ENCODE results near the gene C9orf85. TPM values are rescaled to one million over a fixed set of nuclear protein-coding genes. Genes with fewer than 3 reads are reported as not detected.

C9orf85 gene
- polyA plus RNA-seq, 1 donor from 2014 or later = 20.3 TPM

DNA sequence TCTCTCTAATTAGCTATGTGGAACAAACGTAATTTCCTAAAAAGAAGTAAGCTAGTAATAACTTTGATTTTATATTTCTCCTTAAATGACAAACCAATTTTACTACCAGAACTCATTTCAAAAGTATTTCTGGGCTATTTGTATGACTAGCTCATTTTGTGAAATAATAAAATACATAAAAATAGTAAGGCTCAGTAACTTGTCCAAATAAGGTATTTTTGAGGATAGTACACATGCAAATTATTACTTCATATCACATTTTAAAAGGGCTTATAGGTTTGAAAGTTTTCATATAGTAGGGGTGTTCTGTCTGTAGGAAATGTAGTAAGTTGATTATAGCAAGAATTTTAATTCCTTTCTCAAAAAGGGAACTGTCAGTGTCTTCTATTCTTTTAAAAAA is 26.5 kb downstream of the C9orf85 start:
- TF ChIP-seq MXI1 (conservative IDR thresholded peaks at IDR 0.05; ENCODE audit: poor library complexity, severe bottlenecking) (no peak), RAD21 (conservative IDR thresholded peaks at IDR 0.05) (no peak), EZH2 (IDR thresholded peaks at IDR 0.05; ENCODE audit: borderline replicate concordance, insufficient read depth, low read length, poor library complexity, severe bottlenecking) (no peak), POLR2AphosphoS5 (IDR thresholded peaks at IDR 0.05) (no peak), SMC3 (conservative IDR thresholded peaks at IDR 0.05; ENCODE audit: poor library complexity) (no peak), EP300 (conservative IDR thresholded peaks at IDR 0.05; ENCODE audit: poor library complexity, severe bottlenecking) (no peak), TAF1 (IDR thresholded peaks at IDR 0.05; ENCODE audit: low read depth) (no peak)
- TF ChIP-seq, protein P1, sequence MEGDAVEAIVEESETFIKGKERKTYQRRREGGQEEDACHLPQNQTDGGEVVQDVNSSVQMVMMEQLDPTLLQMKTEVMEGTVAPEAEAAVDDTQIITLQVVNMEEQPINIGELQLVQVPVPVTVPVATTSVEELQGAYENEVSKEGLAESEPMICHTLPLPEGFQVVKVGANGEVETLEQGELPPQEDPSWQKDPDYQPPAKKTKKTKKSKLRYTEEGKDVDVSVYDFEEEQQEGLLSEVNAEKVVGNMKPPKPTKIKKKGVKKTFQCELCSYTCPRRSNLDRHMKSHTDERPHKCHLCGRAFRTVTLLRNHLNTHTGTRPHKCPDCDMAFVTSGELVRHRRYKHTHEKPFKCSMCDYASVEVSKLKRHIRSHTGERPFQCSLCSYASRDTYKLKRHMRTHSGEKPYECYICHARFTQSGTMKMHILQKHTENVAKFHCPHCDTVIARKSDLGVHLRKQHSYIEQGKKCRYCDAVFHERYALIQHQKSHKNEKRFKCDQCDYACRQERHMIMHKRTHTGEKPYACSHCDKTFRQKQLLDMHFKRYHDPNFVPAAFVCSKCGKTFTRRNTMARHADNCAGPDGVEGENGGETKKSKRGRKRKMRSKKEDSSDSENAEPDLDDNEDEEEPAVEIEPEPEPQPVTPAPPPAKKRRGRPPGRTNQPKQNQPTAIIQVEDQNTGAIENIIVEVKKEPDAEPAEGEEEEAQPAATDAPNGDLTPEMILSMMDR (IDR thresholded peaks at IDR 0.05; ENCODE audit: poor library complexity, severe bottlenecking) = no peak
- TF ChIP-seq, protein P2, sequence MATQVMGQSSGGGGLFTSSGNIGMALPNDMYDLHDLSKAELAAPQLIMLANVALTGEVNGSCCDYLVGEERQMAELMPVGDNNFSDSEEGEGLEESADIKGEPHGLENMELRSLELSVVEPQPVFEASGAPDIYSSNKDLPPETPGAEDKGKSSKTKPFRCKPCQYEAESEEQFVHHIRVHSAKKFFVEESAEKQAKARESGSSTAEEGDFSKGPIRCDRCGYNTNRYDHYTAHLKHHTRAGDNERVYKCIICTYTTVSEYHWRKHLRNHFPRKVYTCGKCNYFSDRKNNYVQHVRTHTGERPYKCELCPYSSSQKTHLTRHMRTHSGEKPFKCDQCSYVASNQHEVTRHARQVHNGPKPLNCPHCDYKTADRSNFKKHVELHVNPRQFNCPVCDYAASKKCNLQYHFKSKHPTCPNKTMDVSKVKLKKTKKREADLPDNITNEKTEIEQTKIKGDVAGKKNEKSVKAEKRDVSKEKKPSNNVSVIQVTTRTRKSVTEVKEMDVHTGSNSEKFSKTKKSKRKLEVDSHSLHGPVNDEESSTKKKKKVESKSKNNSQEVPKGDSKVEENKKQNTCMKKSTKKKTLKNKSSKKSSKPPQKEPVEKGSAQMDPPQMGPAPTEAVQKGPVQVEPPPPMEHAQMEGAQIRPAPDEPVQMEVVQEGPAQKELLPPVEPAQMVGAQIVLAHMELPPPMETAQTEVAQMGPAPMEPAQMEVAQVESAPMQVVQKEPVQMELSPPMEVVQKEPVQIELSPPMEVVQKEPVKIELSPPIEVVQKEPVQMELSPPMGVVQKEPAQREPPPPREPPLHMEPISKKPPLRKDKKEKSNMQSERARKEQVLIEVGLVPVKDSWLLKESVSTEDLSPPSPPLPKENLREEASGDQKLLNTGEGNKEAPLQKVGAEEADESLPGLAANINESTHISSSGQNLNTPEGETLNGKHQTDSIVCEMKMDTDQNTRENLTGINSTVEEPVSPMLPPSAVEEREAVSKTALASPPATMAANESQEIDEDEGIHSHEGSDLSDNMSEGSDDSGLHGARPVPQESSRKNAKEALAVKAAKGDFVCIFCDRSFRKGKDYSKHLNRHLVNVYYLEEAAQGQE (IDR thresholded peaks at IDR 0.05; ENCODE audit: borderline replicate concordance) = no peak
- no peak overlapping the region for H3K9ac ChIP-seq (ENCODE audit: low read length)
- no peak overlapping the region for H3K27ac ChIP-seq (ENCODE audit: low read length)
- no peak overlapping the region for H2AFZ ChIP-seq (ENCODE audit: low read depth, low read length)
- no peaks in the 10 kb centered on the region for H3K36me3 ChIP-seq (ENCODE audit: insufficient read depth, low read length)
- H3K9me3 ChIP-seq (ENCODE audit: low read length) = no peaks in the 10 kb centered on the region
- no peaks in the 10 kb centered on the region for H3K9me2 ChIP-seq (ENCODE audit: insufficient read depth, low read length)
- H3K4me2 ChIP-seq (ENCODE audit: low read length) = no peak overlapping the region
- H3F3A ChIP-seq (ENCODE audit: insufficient read depth, low read length, poor library complexity, severe bottlenecking) = no peaks in the 10 kb centered on the region
- H4K20me1 ChIP-seq (ENCODE audit: insufficient read depth) = no peaks in the 10 kb centered on the region
- no peaks in the 10 kb centered on the region for H3K27me3 ChIP-seq (ENCODE audit: insufficient read depth, low read depth, low read length)
- no peaks in the 10 kb centered on the region for H3K79me2 ChIP-seq (replicated peaks; ENCODE audit: insufficient read depth, low read length)
- no peak overlapping the region for H3K4me3 ChIP-seq (ENCODE audit: low read length)

DNA sequence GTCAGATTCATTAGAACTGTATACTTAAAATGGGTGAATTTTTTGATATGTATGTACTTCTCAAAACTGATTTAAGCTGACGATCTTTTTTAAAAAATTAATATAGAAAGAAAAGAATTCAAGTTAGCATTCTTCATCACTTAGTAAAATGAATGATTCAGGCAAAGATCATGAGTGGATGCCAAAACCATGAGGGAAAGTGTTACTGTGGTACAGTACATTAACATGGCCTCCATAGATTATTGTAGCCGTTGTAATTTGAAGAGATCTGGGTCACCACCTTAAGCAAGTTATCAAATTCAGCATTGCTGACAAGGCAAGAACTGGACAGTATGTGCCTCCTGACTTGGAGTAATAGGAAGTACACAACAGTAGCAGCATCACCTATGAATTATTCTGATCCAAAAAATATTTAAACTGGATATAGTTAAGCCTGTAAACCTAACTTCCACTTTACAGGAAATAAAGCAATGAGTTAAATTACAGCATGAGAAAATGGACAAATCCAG is 29.7 kb downstream of the C9orf85 start:
- no peaks in the 10 kb centered on the region for H3F3A ChIP-seq (ENCODE audit: insufficient read depth, low read length, poor library complexity, severe bottlenecking)
- TF ChIP-seq TAF1 (IDR thresholded peaks at IDR 0.05; ENCODE audit: low read depth) (no peak), MXI1 (conservative IDR thresholded peaks at IDR 0.05; ENCODE audit: poor library complexity, severe bottlenecking) (no peak), RAD21 (conservative IDR thresholded peaks at IDR 0.05) (no peak), EP300 (conservative IDR thresholded peaks at IDR 0.05; ENCODE audit: poor library complexity, severe bottlenecking) (no peak), EZH2 (IDR thresholded peaks at IDR 0.05; ENCODE audit: borderline replicate concordance, insufficient read depth, low read length, poor library complexity, severe bottlenecking) (no peak), POLR2AphosphoS5 (IDR thresholded peaks at IDR 0.05) (no peak), SMC3 (conservative IDR thresholded peaks at IDR 0.05; ENCODE audit: poor library complexity) (no peak)
- TF ChIP-seq, protein P1 (IDR thresholded peaks at IDR 0.05; ENCODE audit: poor library complexity, severe bottlenecking) = no peak
- TF ChIP-seq, protein P2 (IDR thresholded peaks at IDR 0.05; ENCODE audit: borderline replicate concordance) = no peak
- no peaks in the 10 kb centered on the region for H3K9me2 ChIP-seq (ENCODE audit: insufficient read depth, low read length)
- no peaks in the 10 kb centered on the region for H3K27me3 ChIP-seq (ENCODE audit: insufficient read depth, low read depth, low read length)
- no peak overlapping the region for H3K9ac ChIP-seq (ENCODE audit: low read length)
- no peaks in the 10 kb centered on the region for H3K79me2 ChIP-seq (replicated peaks; ENCODE audit: insufficient read depth, low read length)
- H3K9me3 ChIP-seq (ENCODE audit: low read length) = no peaks in the 10 kb centered on the region
- no peak overlapping the region for H2AFZ ChIP-seq (ENCODE audit: low read depth, low read length)
- H4K20me1 ChIP-seq (ENCODE audit: insufficient read depth) = no peaks in the 10 kb centered on the region
- no peak overlapping the region for H3K27ac ChIP-seq (ENCODE audit: low read length)
- H3K4me3 ChIP-seq (ENCODE audit: low read length) = no peak overlapping the region
- H3K36me3 ChIP-seq (ENCODE audit: insufficient read depth, low read length) = no peaks in the 10 kb centered on the region
- no peak overlapping the region for H3K4me2 ChIP-seq (ENCODE audit: low read length)

All from neural cell (in vitro differentiated cells).